Right atrium auricular region (tissue), 2 donors: ENCODE data around the gene CCBE1. TPM values are rescaled to one million over a fixed set of nuclear protein-coding genes. Genes with fewer than 3 reads are reported as not detected.

Source experiments
- DNase-seq: peaks from one replicate; pipeline ENCODE4 v3.0.0-alpha.2; 2019; ENCODE audit warnings: low spot score
- H3K27ac ChIP-seq, 2 donors: fragments of 200-600 bp; sonication (generic); 1 replicate in 1 of 2; 2 replicates in 1 of 2; pipeline ENCODE4 v1.5.1; 2016 to 2019
- H3K27me3 ChIP-seq, 2 donors: fragments of 200-600 bp; sonication (generic); one replicate each; pipeline versions ENCODE4 v1.5.1 to v1.6.0; 2017 to 2019
- H3K36me3 ChIP-seq: fragments of 200-600 bp; sonication (generic); one replicate; pipeline ENCODE4 v1.5.1; 2016
- H3K4me1 ChIP-seq, 2 donors: fragments of 200-600 bp; sonication (generic); one replicate each; pipeline versions ENCODE4 v1.5.1 to v1.6.0; 2017 to 2019
- H3K4me3 ChIP-seq, 2 donors: fragments of 200-600 bp; sonication (generic); 1 replicate in 1 of 2; 2 replicates in 1 of 2; pipeline ENCODE4 v1.5.1; 2017 to 2019; ENCODE audit warnings: mild to moderate bottlenecking in 1 of 2, moderate library complexity in 1 of 2
- H3K9me3 ChIP-seq, 2 donors: fragments of 200-600 bp; sonication (generic); one replicate each; pipeline ENCODE4 v1.5.1; 2019
- CTCF ChIP-seq, 2 donors: fragments of 200-600 bp; sonication (generic); IDR thresholded peaks; one replicate each; pipeline ENCODE4 v1.5.1; 2019; ENCODE audit warnings: antibody characterized with exemption in 2 of 2
- total RNA-seq, 2 donors: library from RNA; depleted of rRNA; stranded (reverse); fragments of >200 nt; gene quantifications; one replicate each; pipeline ENCODE4 v1.1.0, GENCODE V29; 2016

CCBE1 gene
- total RNA-seq, 2 donors from 2014 or later: 0.44 to 0.94 TPM

DNA sequence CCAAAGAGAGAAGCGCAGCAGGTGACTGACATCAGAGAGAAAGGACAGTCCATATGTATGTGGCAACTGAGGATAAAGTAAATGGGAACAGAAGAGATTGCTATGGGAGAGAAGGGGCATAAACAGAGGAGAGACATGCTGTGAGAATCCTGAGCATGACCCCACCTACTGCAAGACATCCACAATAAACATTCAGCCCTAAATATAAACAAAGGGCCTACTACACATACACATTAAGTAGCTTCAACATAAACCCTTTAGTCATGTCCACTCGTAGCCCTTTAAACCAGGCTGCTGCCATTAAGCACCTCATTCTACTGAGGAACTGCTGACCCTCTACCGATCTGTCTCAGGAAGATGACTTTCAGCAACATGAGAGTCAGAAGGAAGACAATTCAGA, 32.9 kb downstream of the CCBE1 start:
- no peaks in the 10 kb centered on the region for H3K27me3 ChIP-seq
- DNase-seq: no peak
- no peak overlapping the region for H3K4me3 ChIP-seq
- H3K9me3 ChIP-seq: no peaks in the 10 kb centered on the region
- H3K36me3 ChIP-seq: no peaks in the 10 kb centered on the region
- no peak for TF ChIP-seq CTCF (IDR thresholded peaks at IDR 0.05)
- no peaks in the 10 kb centered on the region for H3K4me1 ChIP-seq
- H3K27ac ChIP-seq: no peak overlapping the region

- Histone ChIP-seq H3K4me3 (no peak overlapping the region), H3K27ac (no peak overlapping the region), H3K36me3 (no peaks in the 10 kb centered on the region), H3K4me1 (no peaks in the 10 kb centered on the region), H3K27me3 (no peaks in the 10 kb centered on the region), H3K9me3 (no peaks in the 10 kb centered on the region)
- no peak for TF ChIP-seq CTCF (IDR thresholded peaks at IDR 0.05)
- no peak for DNase-seq
These were observed 34.1 kb downstream of the CCBE1 start for GRCh38 chr18:59663096-59663495.

- H3K27ac ChIP-seq: no peak overlapping the region
- no peaks in the 10 kb centered on the region for H3K4me1 ChIP-seq
- no peaks in the 10 kb centered on the region for H3K36me3 ChIP-seq
- no peak overlapping the region for H3K4me3 ChIP-seq
- H3K27me3 ChIP-seq: no peaks in the 10 kb centered on the region
- H3K9me3 ChIP-seq: no peaks in the 10 kb centered on the region
- DNase-seq: no peak
- no peak for TF ChIP-seq CTCF (IDR thresholded peaks at IDR 0.05)
These were observed 35.1 kb downstream of the CCBE1 start for GRCh38 chr18:59661891-59662701.

DNA sequence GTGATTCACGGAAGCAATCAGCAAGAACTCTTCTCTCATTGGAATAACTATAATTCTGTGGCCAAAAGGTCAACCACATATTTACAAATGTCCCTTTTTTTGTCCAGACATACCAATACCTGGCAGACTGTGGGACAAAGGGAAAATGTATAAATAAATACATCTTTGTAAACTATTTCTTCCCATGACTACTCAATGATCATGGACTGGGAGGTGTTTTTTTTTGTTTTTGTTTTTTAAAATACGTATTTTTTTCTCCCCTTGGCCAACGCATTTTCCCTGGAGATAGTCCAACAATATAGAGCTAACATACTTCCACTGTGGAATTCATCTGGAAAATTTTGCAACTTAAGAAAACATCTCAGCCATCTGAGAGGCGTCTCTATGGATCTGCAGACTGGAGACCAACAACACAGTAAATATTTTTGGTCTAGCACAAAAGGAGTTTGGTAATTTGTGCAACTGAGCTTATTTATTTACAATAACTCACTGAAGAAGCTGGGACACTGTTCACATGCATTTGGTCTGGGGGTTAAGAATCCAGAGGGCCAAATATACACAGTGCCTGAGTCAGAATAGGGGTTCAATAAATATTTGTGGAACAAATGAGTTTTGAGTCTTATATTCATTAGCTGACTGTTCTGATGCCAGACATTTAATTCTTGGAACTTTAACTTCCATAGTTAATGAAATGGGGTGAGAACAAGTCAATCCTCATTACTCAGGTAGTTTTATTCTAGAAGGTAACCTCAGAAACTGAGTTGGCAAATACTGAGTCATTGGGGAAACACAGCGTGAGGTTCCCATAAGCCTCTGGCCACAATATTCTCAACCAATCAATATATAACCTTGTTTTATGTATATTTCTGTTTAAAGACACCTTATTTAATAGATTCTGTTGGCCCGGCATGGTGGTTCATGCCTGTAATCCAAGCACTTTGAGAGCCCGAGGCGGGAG, 36.2 kb downstream of the CCBE1 start:
- H3K4me3 ChIP-seq: no peak overlapping the region
- no peak overlapping the region for H3K27ac ChIP-seq
- H3K36me3 ChIP-seq: no peaks in the 10 kb centered on the region
- TF ChIP-seq CTCF (IDR thresholded peaks at IDR 0.05): no peak
- no peak for DNase-seq
- no peaks in the 10 kb centered on the region for H3K4me1 ChIP-seq
- no peaks in the 10 kb centered on the region for H3K27me3 ChIP-seq
- H3K9me3 ChIP-seq: no peaks in the 10 kb centered on the region

- H3K4me1 ChIP-seq: no peaks in the 10 kb centered on the region
- H3K27me3 ChIP-seq: no peaks in the 10 kb centered on the region
- H3K36me3 ChIP-seq: no peaks in the 10 kb centered on the region
- H3K4me3 ChIP-seq: no peak overlapping the region
- TF ChIP-seq CTCF (IDR thresholded peaks at IDR 0.05): no peak
- H3K9me3 ChIP-seq: no peaks in the 10 kb centered on the region
- no peak for DNase-seq
- H3K27ac ChIP-seq: no peak overlapping the region
These were observed 36.9 kb downstream of the CCBE1 start for GRCh38 chr18:59660366-59660765.
